A549 (cell line): ENCODE measurements around the gene BMPER.

Experiments used
- CEBPB ChIP-seq, 2 experiments: fragments of >200 bp in 1 of 2; sonication (Bioruptor Twin) in 1 of 2; formaldehyde crosslinking in 1 of 2; IDR thresholded peaks; 2 replicates each; pipeline ENCODE4 v1.6.1; 2012 to 2016
- EHMT2 ChIP-seq: fragments of 200-600 bp; sonication (generic); IDR thresholded peaks from 2 replicates; pipeline ENCODE4 v1.6.1; 2016; ENCODE audit warnings: antibody characterized with exemption, low read depth, mild to moderate bottlenecking, moderate library complexity
- ESRRA ChIP-seq: fragments of 150-350 bp; IDR thresholded peaks from 2 replicates; pipeline ENCODE4 v1.6.1; 2014; ENCODE audit warnings: mild to moderate bottlenecking, low read length, borderline replicate concordance
- HDAC2 ChIP-seq: fragments of 200-600 bp; sonication (generic); IDR thresholded peaks from 2 replicates; pipeline ENCODE4 v1.6.1; 2016
- NR3C1 ChIP-seq: fragments of >200 bp; sonication (Bioruptor Twin); formaldehyde crosslinking; IDR thresholded peaks from 3 replicates; pipeline ENCODE4 v1.6.1; 2017
- POLR2A ChIP-seq: IDR thresholded peaks from 2 replicates; pipeline ENCODE4 v1.6.1; 2012; ENCODE audit warnings: mild to moderate bottlenecking, low read length
- ZNF302 ChIP-seq: fragments of 250-450 bp; sonication (Bioruptor Pico); IDR thresholded peaks from 2 replicates; pipeline ENCODE4 v1.9.0; 2021; ENCODE audit warnings: inconsistent platforms, mild to moderate bottlenecking, moderate library complexity
- TF ChIP-seq, protein P1 (sequence below): fragments of >200 bp; sonication (Bioruptor Twin); formaldehyde crosslinking; IDR thresholded peaks from 3 replicates; pipeline ENCODE4 v1.5.1; 2016
- TF ChIP-seq, protein P2 (sequence below): IDR thresholded peaks from 2 replicates; pipeline ENCODE4 v1.6.1; 2012

DNA sequence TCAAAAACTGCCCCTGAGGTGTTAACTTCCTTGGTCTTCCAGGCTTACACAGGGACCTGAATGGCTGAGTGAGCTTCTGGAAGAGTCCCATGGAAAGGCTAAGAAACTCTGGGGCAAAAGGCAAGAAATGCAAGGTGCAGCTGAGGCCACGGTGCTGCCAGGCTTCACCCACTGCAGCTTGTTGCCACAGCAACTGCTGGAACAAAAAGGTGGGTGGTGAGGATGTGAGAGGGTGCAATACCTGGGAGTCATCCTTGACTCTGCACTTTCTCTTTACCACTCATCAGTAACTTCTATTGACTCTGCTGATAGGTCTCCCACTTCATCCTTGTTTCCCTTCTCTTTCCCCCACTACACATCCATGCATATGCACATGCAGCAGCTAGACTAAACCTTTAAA lies 258.6 kb downstream of the BMPER start:
- TF ChIP-seq POLR2A (no peak), HDAC2 (no peak), CEBPB (IDR thresholded peaks at IDR 0.05) (no peak), ESRRA (no peak), EHMT2 (no peak), ZNF302 (CRISPR knock-in tag) (no peak), NR3C1 (no peak)
- TF ChIP-seq, protein P1, sequence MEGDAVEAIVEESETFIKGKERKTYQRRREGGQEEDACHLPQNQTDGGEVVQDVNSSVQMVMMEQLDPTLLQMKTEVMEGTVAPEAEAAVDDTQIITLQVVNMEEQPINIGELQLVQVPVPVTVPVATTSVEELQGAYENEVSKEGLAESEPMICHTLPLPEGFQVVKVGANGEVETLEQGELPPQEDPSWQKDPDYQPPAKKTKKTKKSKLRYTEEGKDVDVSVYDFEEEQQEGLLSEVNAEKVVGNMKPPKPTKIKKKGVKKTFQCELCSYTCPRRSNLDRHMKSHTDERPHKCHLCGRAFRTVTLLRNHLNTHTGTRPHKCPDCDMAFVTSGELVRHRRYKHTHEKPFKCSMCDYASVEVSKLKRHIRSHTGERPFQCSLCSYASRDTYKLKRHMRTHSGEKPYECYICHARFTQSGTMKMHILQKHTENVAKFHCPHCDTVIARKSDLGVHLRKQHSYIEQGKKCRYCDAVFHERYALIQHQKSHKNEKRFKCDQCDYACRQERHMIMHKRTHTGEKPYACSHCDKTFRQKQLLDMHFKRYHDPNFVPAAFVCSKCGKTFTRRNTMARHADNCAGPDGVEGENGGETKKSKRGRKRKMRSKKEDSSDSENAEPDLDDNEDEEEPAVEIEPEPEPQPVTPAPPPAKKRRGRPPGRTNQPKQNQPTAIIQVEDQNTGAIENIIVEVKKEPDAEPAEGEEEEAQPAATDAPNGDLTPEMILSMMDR: no peak
- TF ChIP-seq, protein P2, sequence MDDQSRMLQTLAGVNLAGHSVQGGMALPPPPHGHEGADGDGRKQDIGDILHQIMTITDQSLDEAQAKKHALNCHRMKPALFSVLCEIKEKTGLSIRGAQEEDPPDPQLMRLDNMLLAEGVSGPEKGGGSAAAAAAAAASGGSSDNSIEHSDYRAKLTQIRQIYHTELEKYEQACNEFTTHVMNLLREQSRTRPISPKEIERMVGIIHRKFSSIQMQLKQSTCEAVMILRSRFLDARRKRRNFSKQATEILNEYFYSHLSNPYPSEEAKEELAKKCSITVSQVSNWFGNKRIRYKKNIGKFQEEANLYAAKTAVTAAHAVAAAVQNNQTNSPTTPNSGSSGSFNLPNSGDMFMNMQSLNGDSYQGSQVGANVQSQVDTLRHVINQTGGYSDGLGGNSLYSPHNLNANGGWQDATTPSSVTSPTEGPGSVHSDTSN: no peak
